NCI-H460 (cell line): ENCODE measurements around the gene CUL4B. TPM values are rescaled to one million over a fixed set of nuclear protein-coding genes. Genes with fewer than 3 reads are reported as not detected.
"Not testable (repeated sequence)": the region's sequence is repeated elsewhere in the genome, so short reads cannot be mapped to it uniquely, and the experiment has no call there.

Experiments
- DNase-seq: peaks from one replicate; pipeline ENCODE4 v3.0.0-alpha.2; 2016; ENCODE audit warnings: low read depth; ENCODE audit errors: extremely low read depth
- polyA plus RNA-seq: library from polyadenylated mRNA; depleted of rRNA; stranded (reverse); fragments of >200 nt; gene quantifications from 2 replicates; pipeline ENCODE4 v1.2.3, GENCODE V29; 2014; cell fraction: nucleus; rRNA removed
- total RNA-seq: library from RNA; depleted of rRNA; stranded (reverse); fragments of >200 nt; shearing (Covaris generic); gene quantifications from 2 replicates; pipeline ENCODE4 v1.2.3, GENCODE V29; 2014; rRNA removed

CUL4B gene
- 53.9 and 59.4 TPM in 2 replicates for total RNA-seq
- polyA plus RNA-seq, result 32.0 and 53.4 TPM in 2 replicates

GRCh38 chrX:120560842-120561633 lies at the start of gene CUL4B:
Gene CUL4B, minus strand, starts transcription at chrX:120560962. Its CDS starts 324 bp downstream, at chrX:120560638.
- DNase-seq, result peak; percentile 94

- no peak for DNase-seq
Observed at GRCh38 chrX:120604361-120604782, 43.6 kb upstream of the CUL4B start.

- peak; percentile 95 for DNase-seq
Observed at GRCh38 chrX:120603707-120604360, 43.1 kb upstream of the CUL4B start, which contains the start of gene MCTS1. Gene MCTS1, plus strand, starts transcription at chrX:120604101. Its CDS starts 136 bp downstream, at chrX:120604237.

GRCh38 chrX:120585702-120586101 lies 24.9 kb upstream of the CUL4B start:
- DNase-seq, result no peak

- DNase-seq, result no peak
Observed at GRCh38 chrX:120575379-120576114, 14.8 kb upstream of the CUL4B start.

GRCh38 chrX:120573806-120574205 lies 13.0 kb upstream of the CUL4B start:
- not testable (repeated sequence) for DNase-seq

- no peak for DNase-seq
Observed at GRCh38 chrX:120570011-120570600, 9.3 kb upstream of the CUL4B start.

GRCh38 chrX:120568609-120569008 lies 7.8 kb upstream of the CUL4B start:
- DNase-seq, result no peak

- no peak for DNase-seq
Observed at GRCh38 chrX:120568035-120568434, 7.3 kb upstream of the CUL4B start.

- DNase-seq, result no peak
Observed at GRCh38 chrX:120566817-120567216, 6.1 kb upstream of the CUL4B start.

GRCh38 chrX:120564925-120565324 lies 4.2 kb upstream of the CUL4B start:
- no peak for DNase-seq

- DNase-seq, result no peak
Observed at GRCh38 chrX:120562569-120562926, 1.8 kb upstream of the CUL4B start.

GRCh38 chrX:120561634-120562568 lies 1.1 kb upstream of the CUL4B start:
- DNase-seq, result no peak

GRCh38 chrX:120560405-120560841 lies 339 bp downstream of the CUL4B start:
- no peak for DNase-seq

GRCh38 chrX:120559804-120560203 lies 958 bp downstream of the CUL4B start:
- DNase-seq, result no peak

GRCh38 chrX:120556251-120556650 lies 4.5 kb downstream of the CUL4B start:
- no peak for DNase-seq

- peak; percentile 82 for DNase-seq
Observed at GRCh38 chrX:120549483-120550452, 11.0 kb downstream of the CUL4B start.

GRCh38 chrX:120536061-120536460 lies 24.7 kb downstream of the CUL4B start:
- no peak for DNase-seq
